RWPE1 (cell line): ENCODE data around the gene OSBPL1A.

Source experiments
- CTCF ChIA-PET: fragments of 350-600 bp; sonication (Branson Sonifier 250); formaldehyde crosslinking; extraction: SDS; loops from one replicate; lab custom pipeline; 2021; lab: Yijun Ruan, JAX
- POLR2A ChIA-PET: fragments of 400-600 bp; formaldehyde crosslinking; extraction: SDS; loops from one replicate; lab custom pipeline; 2020; ENCODE audit warnings: antibody characterized with exemption; ENCODE audit not compliant: low non-redundant PET; lab: Yijun Ruan, JAX
- DNase-seq: peaks from one replicate; pipeline ENCODE4 v3.0.0; 2012; ENCODE audit warnings: low spot score
- H3K27ac ChIP-seq: fragments of 450-650 bp; 2 replicates; pipeline ENCODE4 v1.5.1; 2017
- CTCF ChIP-seq: fragments of 450-650 bp; conservative IDR thresholded peaks from 2 replicates; pipeline ENCODE4 v1.5.1; 2017; ENCODE audit warnings: low read depth, mild to moderate bottlenecking

OSBPL1A gene

DNA sequence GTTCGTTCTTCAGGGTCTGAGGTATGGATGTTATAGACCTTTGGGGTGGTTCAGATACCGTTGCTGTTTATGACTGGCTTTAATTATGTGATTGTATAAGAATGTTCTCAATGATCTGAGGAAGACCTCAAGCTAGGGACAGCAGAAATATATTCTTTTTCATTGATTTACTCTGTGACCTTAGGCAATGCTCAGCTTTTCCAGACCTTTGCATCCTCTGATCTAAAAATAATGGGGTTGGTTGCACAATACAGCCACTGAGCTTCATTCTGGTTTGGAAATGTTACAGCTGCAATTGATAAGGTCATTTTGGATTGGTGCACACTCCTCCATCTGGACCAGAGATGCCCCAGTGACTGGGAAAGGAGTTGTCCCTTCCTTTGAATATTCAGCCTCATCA, 276.0 kb downstream of the OSBPL1A start:
- ChIA-PET CTCF (no interaction called here), POLR2A (no interaction called here)
- no peak for DNase-seq
- H3K27ac ChIP-seq, result no peak overlapping the region
- TF ChIP-seq CTCF, result no peak

DNA sequence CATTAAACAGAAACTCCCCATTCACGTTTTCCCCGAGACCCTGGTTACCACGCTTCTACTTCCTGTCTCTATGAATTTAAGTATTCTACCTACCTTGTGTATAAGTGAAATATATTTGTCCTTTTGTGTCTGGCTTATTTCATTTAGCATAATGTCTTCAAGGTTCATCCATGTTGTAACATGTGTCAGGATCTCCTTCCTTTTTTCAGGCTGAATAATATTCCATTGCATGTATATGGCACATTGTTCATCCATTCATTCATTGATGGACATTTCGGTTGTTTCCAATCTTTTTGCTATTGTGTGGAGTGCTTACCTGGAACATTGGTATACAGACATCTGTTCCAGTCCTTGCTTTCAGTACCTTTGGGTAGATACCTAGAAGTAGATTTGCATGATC, 276.9 kb downstream of the OSBPL1A start:
- H3K27ac ChIP-seq, result no peak overlapping the region
- ChIA-PET CTCF (no interaction called here), POLR2A (no interaction called here)
- no peak for DNase-seq
- TF ChIP-seq CTCF, result no peak

DNA sequence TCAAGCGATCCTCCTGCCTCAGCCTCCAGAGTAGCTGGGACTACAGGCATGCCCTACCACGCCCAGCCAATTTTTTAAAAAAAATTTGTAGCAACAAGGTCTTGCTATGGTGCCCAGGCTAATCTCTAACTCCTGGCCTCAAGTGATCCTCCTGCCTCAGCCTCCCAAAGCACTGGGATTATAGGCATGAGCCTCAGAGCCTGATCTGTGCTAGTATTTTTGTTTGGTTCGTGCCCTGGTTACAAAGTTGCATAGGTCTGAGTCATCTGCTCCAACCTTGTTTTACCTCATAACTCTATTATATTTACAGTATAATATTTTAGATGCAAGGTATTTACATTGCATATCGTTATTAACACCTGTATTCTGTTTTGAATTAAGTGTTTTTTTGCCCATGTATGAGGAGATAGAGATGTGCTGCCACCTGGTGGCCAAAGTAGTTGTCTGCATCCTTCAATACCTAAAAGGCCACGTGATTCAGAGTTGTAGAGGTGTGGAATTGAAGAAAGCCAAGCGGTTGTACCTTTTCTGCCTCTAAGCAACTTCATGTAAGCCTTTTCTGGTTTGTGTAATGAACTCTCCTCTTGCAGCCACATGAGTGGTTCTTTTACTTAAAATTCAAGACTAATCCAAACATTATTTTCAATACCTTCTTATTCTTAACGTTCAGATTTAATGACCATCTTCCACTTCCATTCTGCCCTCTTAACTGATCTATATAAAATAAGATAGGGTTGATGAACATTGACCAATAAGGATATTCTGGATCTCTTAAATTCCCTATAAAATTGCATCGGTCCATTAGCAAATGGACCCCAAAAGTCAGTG, 278.7 kb downstream of the OSBPL1A start:
- ChIA-PET CTCF (interaction anchor here (0.7 to 0.8 kb wide), 2 partner anchors 154 to 251 kb away, joined by 3 read pairs; no protein-coding TSS in a partner anchor), POLR2A (no interaction called here)
- no peak overlapping the region for H3K27ac ChIP-seq
- TF ChIP-seq CTCF, result peak; percentile 85
- peak; percentile 51 for DNase-seq

- DNase-seq, result no peak
- ChIA-PET CTCF (no interaction called here), POLR2A (no interaction called here)
- H3K27ac ChIP-seq, result no peak overlapping the region
- no peak for TF ChIP-seq CTCF
These were observed 282.0 kb downstream of the OSBPL1A start for GRCh38 chr18:24115628-24116027.

GRCh38 chr18:24114924-24115549, 282.6 kb downstream of the OSBPL1A start:
- no peak overlapping the region for H3K27ac ChIP-seq
- ChIA-PET CTCF (interaction anchor here (0.6 kb wide), 1 partner anchor 198 kb away, joined by 4 read pairs; no protein-coding TSS in a partner anchor), POLR2A (no interaction called here)
- DNase-seq, result no peak
- no peak for TF ChIP-seq CTCF

GRCh38 chr18:24112874-24113615, 284.6 kb downstream of the OSBPL1A start:
- H3K27ac ChIP-seq, result peak overlapping the region; percentile 34
- ChIA-PET POLR2A (no interaction called here), CTCF (interaction anchor here (0.6 kb wide), 1 partner anchor 86 kb away, joined by 7 read pairs; no protein-coding TSS in a partner anchor)
- TF ChIP-seq CTCF, result no peak
- DNase-seq, result peak; percentile 53
